Smooth muscle cell (in vitro differentiated cells): ENCODE measurements around the gene IMP4. TPM values are rescaled to one million over a fixed set of nuclear protein-coding genes. Genes with fewer than 3 reads are reported as not detected.

Source experiments
- DNase-seq: peaks from one replicate; lab custom pipeline; 2025; ENCODE audit not compliant: unreplicated experiment; lab: John Stamatoyannopoulos, UW
- H2AFZ ChIP-seq: fragments of 200-600 bp; sonication (generic); 2 replicates; pipeline ENCODE4 v1.6.0; 2016; ENCODE audit warnings: antibody characterized with exemption, low read depth, mild to moderate bottlenecking
- H3F3A ChIP-seq: fragments of 200-600 bp; sonication (generic); 2 replicates; pipeline ENCODE4 v1.6.0; 2017; ENCODE audit warnings: antibody characterized with exemption, low read depth
- H3K27ac ChIP-seq: fragments of 200-600 bp; sonication (generic); 2 replicates; pipeline ENCODE4 v1.5.1; 2016; ENCODE audit warnings: low read depth, mild to moderate bottlenecking
- H3K27me3 ChIP-seq: fragments of 200-600 bp; sonication (generic); 2 replicates; pipeline ENCODE4 v1.6.1; 2016; ENCODE audit warnings: low read depth, mild to moderate bottlenecking
- H3K36me3 ChIP-seq: fragments of 200-600 bp; sonication (generic); 2 replicates; pipeline ENCODE4 v1.5.1; 2016; ENCODE audit warnings: low read depth
- H3K4me1 ChIP-seq: fragments of 200-600 bp; sonication (generic); 2 replicates; pipeline ENCODE4 v1.5.1; 2016; ENCODE audit warnings: low read depth
- H3K4me2 ChIP-seq: fragments of 200-600 bp; sonication (generic); 2 replicates; pipeline ENCODE4 v1.6.0; 2016; ENCODE audit warnings: mild to moderate bottlenecking
- H3K4me3 ChIP-seq: fragments of 200-600 bp; sonication (generic); 2 replicates; pipeline ENCODE4 v1.5.1; 2016; ENCODE audit warnings: mild to moderate bottlenecking
- H3K79me2 ChIP-seq: fragments of 200-600 bp; sonication (generic); 2 replicates; pipeline ENCODE4 v1.6.0; 2016; ENCODE audit warnings: low read depth, mild to moderate bottlenecking
- H3K9ac ChIP-seq: fragments of 200-600 bp; sonication (generic); 2 replicates; pipeline ENCODE4 v1.6.0; 2016; ENCODE audit warnings: low read depth
- H3K9me3 ChIP-seq: fragments of 200-600 bp; sonication (generic); replicated peaks from 2 replicates; pipeline ENCODE4 v1.5.1; 2016; ENCODE audit warnings: low read depth
- H4K20me1 ChIP-seq: fragments of 200-600 bp; sonication (generic); 2 replicates; pipeline ENCODE4 v1.6.0; 2016; ENCODE audit warnings: low read depth
- WGBS: methylation state at CpG from one replicate; pipeline ENCODE4 v1.1.7; 2016; ENCODE audit warnings: low lambda C conversion rate; 5-methylcytosine and 5-hydroxymethylcytosine counted together
- polyA plus RNA-seq: library from polyadenylated mRNA; unstranded; fragments of >200 nt; fragmentation: Nextera tagmentation; extraction: Ambion mirVana; gene quantifications from 2 replicates; pipeline ENCODE4 v1.2.1, GENCODE V29; 2016
- total RNA-seq: library from RNA; depleted of rRNA; stranded (reverse); fragments of >200 nt; gene quantifications from 2 replicates; pipeline ENCODE4 v1.2.3, GENCODE V29; 2014
- TF ChIP-seq, protein P1 (sequence below): fragments of 200-600 bp; sonication (generic); IDR thresholded peaks from 2 replicates; pipeline ENCODE4 v1.5.1; 2017; ENCODE audit warnings: borderline replicate concordance, mild to moderate bottlenecking, antibody characterized with exemption; ENCODE audit not compliant: insufficient read depth, poor library complexity, severe bottlenecking

The IMP4 gene
- total and polyA plus RNA-seq, 2 experiments from 2014 or later, result 59.3 to 75.0 TPM

DNA sequence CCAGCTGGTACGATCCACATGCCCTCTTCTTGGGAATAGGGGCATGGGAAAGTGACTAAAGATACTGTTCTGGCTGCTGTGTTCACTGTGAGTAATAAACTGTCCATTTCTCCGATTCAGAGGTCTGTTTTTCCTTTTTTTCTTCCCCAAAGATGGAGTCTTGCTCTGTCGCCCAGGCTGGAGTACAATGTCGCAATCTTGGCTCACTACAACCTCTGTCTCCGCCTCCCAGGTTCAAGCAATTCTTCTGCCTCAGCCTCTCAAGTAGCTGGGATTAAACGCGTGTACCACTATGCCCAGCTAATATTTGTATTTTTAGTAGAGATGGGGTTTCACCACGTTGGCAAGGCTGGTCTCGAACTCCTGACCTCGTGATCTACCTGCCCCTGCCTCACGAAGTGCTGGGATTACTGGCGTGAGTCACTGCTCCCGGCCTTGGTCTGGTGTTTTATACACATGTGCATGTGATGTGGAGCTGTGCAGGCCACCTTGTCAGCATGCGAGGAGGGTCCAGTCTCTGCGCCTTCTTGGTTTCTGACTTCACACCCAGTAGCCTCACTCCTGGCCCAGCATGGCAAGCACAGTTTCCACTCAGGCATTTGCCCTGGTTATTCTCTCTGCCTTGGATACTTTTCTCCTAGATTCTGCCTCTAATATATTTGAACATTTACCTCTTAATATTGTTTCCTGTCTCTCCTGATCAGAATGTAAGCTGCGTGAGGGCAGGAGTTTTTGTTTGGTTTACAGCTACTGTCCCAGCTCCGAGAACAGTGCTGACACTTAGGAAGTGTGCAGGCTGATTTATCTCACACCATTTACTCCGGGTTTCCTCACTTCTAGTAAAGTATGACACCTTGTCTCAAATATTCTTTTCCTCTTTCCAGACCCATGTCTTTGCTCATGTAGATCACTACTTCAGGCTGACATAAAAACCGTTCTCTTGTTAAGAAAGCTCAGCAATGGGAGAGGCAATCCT, 32.9 kb downstream of the IMP4 start:
- H3K27me3 ChIP-seq, result no peaks in the 10 kb centered on the region
- TF ChIP-seq, protein P1, sequence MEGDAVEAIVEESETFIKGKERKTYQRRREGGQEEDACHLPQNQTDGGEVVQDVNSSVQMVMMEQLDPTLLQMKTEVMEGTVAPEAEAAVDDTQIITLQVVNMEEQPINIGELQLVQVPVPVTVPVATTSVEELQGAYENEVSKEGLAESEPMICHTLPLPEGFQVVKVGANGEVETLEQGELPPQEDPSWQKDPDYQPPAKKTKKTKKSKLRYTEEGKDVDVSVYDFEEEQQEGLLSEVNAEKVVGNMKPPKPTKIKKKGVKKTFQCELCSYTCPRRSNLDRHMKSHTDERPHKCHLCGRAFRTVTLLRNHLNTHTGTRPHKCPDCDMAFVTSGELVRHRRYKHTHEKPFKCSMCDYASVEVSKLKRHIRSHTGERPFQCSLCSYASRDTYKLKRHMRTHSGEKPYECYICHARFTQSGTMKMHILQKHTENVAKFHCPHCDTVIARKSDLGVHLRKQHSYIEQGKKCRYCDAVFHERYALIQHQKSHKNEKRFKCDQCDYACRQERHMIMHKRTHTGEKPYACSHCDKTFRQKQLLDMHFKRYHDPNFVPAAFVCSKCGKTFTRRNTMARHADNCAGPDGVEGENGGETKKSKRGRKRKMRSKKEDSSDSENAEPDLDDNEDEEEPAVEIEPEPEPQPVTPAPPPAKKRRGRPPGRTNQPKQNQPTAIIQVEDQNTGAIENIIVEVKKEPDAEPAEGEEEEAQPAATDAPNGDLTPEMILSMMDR, result no peak
- no peak for DNase-seq
- no peak overlapping the region for H2AFZ ChIP-seq
- H3K9ac ChIP-seq, result no peak overlapping the region
- peaks cover 53% of the 10 kb centered on the region for H4K20me1 ChIP-seq
- no peak overlapping the region for H3K27ac ChIP-seq
- H3K9me3 ChIP-seq, result no peaks in the 10 kb centered on the region
- H3F3A ChIP-seq, result no peaks in the 10 kb centered on the region
- H3K79me2 ChIP-seq, result peaks cover 37% of the 10 kb centered on the region
- H3K4me2 ChIP-seq, result no peak overlapping the region
- no peak overlapping the region for H3K4me3 ChIP-seq
- H3K4me1 ChIP-seq, result peaks cover 11% of the 10 kb centered on the region
- H3K36me3 ChIP-seq, result no peaks in the 10 kb centered on the region
- 95% methylated on average over 19 of the region's 19 CpGs for WGBS

DNA sequence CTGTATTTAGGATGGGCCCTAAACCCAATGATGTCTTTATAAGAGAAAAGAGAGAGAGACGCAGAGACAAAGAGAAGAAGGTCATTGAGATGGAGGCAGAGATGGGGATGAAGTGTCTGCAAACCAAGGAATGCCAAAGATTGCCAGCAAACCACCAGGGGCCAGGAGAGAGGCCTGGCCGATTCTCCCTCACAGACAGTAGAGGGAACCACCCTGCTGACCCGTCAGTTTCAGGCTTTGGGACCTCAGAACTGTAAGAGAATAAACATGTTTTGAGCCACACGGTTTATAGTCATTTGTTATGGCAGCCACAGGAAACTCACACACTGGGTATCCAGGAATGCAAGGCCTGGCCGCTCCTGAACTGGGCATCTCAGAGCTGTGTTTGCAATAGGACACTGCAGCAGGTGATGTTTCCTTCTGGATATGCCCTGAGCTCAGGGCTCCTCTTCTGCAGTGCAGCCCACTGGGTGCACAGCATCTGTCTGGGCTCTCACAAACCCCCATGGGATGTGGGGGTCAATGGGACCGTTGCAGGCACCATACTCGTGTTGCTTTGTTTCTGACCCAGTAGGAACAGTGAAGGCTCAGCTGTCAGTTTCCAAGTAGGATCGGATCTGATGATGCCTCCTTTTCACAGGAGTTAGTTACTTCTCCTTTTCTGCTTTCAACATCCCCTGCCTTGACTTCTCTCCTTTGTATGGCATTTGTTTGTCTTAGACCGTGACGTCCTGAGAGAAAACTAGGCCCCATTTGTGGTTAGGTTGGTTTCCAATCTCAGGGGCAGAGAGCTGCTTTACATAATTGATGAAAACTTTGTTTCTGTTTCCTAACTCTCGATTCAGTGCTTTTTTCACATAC, 34.0 kb downstream of the IMP4 start:
- 91% methylated on average over 11 of the region's 11 CpGs for WGBS
- Histone ChIP-seq H3K36me3 (no peaks in the 10 kb centered on the region), H3K9ac (no peak overlapping the region), H3K4me1 (peaks cover 6% of the 10 kb centered on the region), H3K27ac (no peak overlapping the region), H3K79me2 (peaks cover 32% of the 10 kb centered on the region), H3K27me3 (no peaks in the 10 kb centered on the region), H2AFZ (no peak overlapping the region), H3K9me3 (no peaks in the 10 kb centered on the region), H3K4me2 (no peak overlapping the region), H3K4me3 (no peak overlapping the region), H4K20me1 (peaks cover 60% of the 10 kb centered on the region), H3F3A (no peaks in the 10 kb centered on the region)
- no peak for DNase-seq
- TF ChIP-seq, protein P1, result no peak

DNA sequence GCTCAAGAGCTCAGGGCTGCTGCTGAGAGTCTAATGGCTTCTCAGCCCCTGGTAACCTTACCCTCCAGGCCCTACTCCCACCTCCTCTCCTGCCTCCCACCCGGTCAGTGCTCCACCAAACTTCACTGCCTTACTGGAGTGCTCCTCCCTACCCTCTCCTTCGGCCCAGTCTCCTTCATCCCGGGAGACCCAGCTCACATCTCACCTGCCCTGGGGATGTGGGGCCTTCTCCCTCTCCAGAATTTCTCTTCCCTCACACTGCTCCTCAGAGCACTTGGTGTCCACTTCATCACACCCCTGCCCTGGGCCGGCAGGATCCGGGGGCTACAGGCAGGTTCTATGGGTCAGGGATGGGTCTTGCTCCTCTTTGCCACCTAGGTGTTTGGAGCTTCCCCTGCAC, 34.8 kb downstream of the IMP4 start:
- DNase-seq, result no peak
- H3K79me2 ChIP-seq, result peaks cover 32% of the 10 kb centered on the region
- H3K4me3 ChIP-seq, result no peak overlapping the region
- WGBS, result 87% methylated on average over 5 of the region's 5 CpGs
- H2AFZ ChIP-seq, result no peak overlapping the region
- TF ChIP-seq, protein P1, result no peak
- no peak overlapping the region for H3K9ac ChIP-seq
- H3K27me3 ChIP-seq, result no peaks in the 10 kb centered on the region
- H3K4me1 ChIP-seq, result peaks cover 5% of the 10 kb centered on the region
- H3K4me2 ChIP-seq, result no peak overlapping the region
- no peaks in the 10 kb centered on the region for H3K36me3 ChIP-seq
- H3K27ac ChIP-seq, result no peak overlapping the region
- H3F3A ChIP-seq, result no peaks in the 10 kb centered on the region
- peaks cover 65% of the 10 kb centered on the region for H4K20me1 ChIP-seq
- H3K9me3 ChIP-seq, result no peaks in the 10 kb centered on the region
